Measurements from ENCODE around the gene TGDS.
"Not testable (repeated sequence)": the region's sequence is repeated elsewhere in the genome, so short reads cannot be mapped to it uniquely, and the experiment has no call there.

TGDS gene

GRCh38 chr13:94549232-94550061 lies 46.5 kb downstream of the TGDS start:
- DNase-seq = peak; percentile 98

GRCh38 chr13:94548821-94549231 lies 47.1 kb downstream of the TGDS start:
- no peak for DNase-seq

GRCh38 chr13:94548382-94548781 lies 47.6 kb downstream of the TGDS start:
- no peak for DNase-seq

- no peak for DNase-seq
Observed at GRCh38 chr13:94546061-94546839, 49.7 kb downstream of the TGDS start.

- no peak for DNase-seq
Observed at GRCh38 chr13:94544922-94545321, 51.0 kb downstream of the TGDS start.

GRCh38 chr13:94542917-94543316 lies 53.0 kb downstream of the TGDS start:
- no peak for DNase-seq

GRCh38 chr13:94537740-94538630 lies 58.0 kb downstream of the TGDS start:
- no peak for DNase-seq

GRCh38 chr13:94535775-94536174 lies 60.2 kb downstream of the TGDS start:
- DNase-seq = no peak

GRCh38 chr13:94535231-94535630 lies 60.7 kb downstream of the TGDS start:
- no peak for DNase-seq

- peak; percentile 8 for DNase-seq
Observed at GRCh38 chr13:94534166-94534565, 61.8 kb downstream of the TGDS start.

- not testable (repeated sequence) for DNase-seq
Observed at GRCh38 chr13:94532278-94532677, 63.7 kb downstream of the TGDS start.

GRCh38 chr13:94526956-94527355 lies 69.0 kb downstream of the TGDS start:
- not testable (repeated sequence) for DNase-seq

- no peak for DNase-seq
Observed at GRCh38 chr13:94525781-94526180, 70.2 kb downstream of the TGDS start.

GRCh38 chr13:94524407-94524806 lies 71.5 kb downstream of the TGDS start:
- no peak for DNase-seq
